ENCODE measurements around the gene PANK1.
"Not testable (repeated sequence)": the region's sequence is repeated elsewhere in the genome, so short reads cannot be mapped to it uniquely, and the experiment has no call there.

PANK1 gene

GRCh38 chr10:89567576-89568245 is 77.3 kb downstream of the PANK1 start:
- no peak for DNase-seq (ENCODE audit: low read depth in 2 of 2)

- no peak for DNase-seq (ENCODE audit: low read depth in 2 of 2)
Observed at GRCh38 chr10:89566992-89567391, 78.0 kb downstream of the PANK1 start.

- DNase-seq (ENCODE audit: low read depth in 2 of 2), result no peak
Observed at GRCh38 chr10:89566095-89566950, 78.7 kb downstream of the PANK1 start.

GRCh38 chr10:89565180-89565579 is 79.9 kb downstream of the PANK1 start:
- DNase-seq (ENCODE audit: low read depth in 2 of 2), result no peak

- peak in 1 of 2 donors; percentile 7 for DNase-seq (ENCODE audit: low read depth in 2 of 2)
Observed at GRCh38 chr10:89563861-89564478, 81.1 kb downstream of the PANK1 start.

- no peak for DNase-seq (ENCODE audit: low read depth in 2 of 2)
Observed at GRCh38 chr10:89563311-89563710, 81.7 kb downstream of the PANK1 start.

- no peak for DNase-seq (ENCODE audit: low read depth in 2 of 2)
Observed at GRCh38 chr10:89556600-89556999, 88.4 kb downstream of the PANK1 start.

GRCh38 chr10:89555688-89556445 is 89.2 kb downstream of the PANK1 start:
- no peak for DNase-seq (ENCODE audit: low read depth in 2 of 2)

GRCh38 chr10:89554433-89554832 is 90.6 kb downstream of the PANK1 start:
- no peak for DNase-seq (ENCODE audit: low read depth in 2 of 2)

GRCh38 chr10:89553064-89553734 is 91.8 kb downstream of the PANK1 start:
- DNase-seq (ENCODE audit: low read depth in 2 of 2), result no peak

- no peak for DNase-seq (ENCODE audit: low read depth in 2 of 2)
Observed at GRCh38 chr10:89552213-89552612, 92.8 kb downstream of the PANK1 start.

- no peak for DNase-seq (ENCODE audit: low read depth in 2 of 2)
Observed at GRCh38 chr10:89550509-89550908, 94.5 kb downstream of the PANK1 start.

GRCh38 chr10:89549510-89549909 is 95.5 kb downstream of the PANK1 start:
- no peak for DNase-seq (ENCODE audit: low read depth in 2 of 2)

- no peak for DNase-seq (ENCODE audit: low read depth in 2 of 2)
Observed at GRCh38 chr10:89548673-89549072, 96.4 kb downstream of the PANK1 start.

GRCh38 chr10:89547853-89548513 is 97.1 kb downstream of the PANK1 start:
- DNase-seq (ENCODE audit: low read depth in 2 of 2), result no peak

GRCh38 chr10:89546651-89547050 is 98.4 kb downstream of the PANK1 start:
- DNase-seq (ENCODE audit: low read depth in 2 of 2), result not testable (repeated sequence)

GRCh38 chr10:89543841-89544240 is 101.2 kb downstream of the PANK1 start:
- DNase-seq (ENCODE audit: low read depth in 2 of 2), result no peak

- no peak for DNase-seq (ENCODE audit: low read depth in 2 of 2)
Observed at GRCh38 chr10:89540420-89540949, 104.6 kb downstream of the PANK1 start.

GRCh38 chr10:89537364-89537763 is 107.7 kb downstream of the PANK1 start:
- no peak for DNase-seq (ENCODE audit: low read depth in 2 of 2)

GRCh38 chr10:89536013-89536354 is 109.1 kb downstream of the PANK1 start:
- no peak for DNase-seq (ENCODE audit: low read depth in 2 of 2)
